Sciatic nerve (tissue), 2 donors: ENCODE results near the gene ALOX15. TPM values are rescaled to one million over a fixed set of nuclear protein-coding genes. Genes with fewer than 3 reads are reported as not detected.
A peak's percentile ranks its signal among the peaks of the same experiment; 100 is the strongest.
"Not testable (repeated sequence)": the region's sequence is repeated elsewhere in the genome, so short reads cannot be mapped to it uniquely, and the experiment has no call there.

Experiments
- ATAC-seq: fragments of 200-7000 bp; cut with Tn5 transposase; one replicate; pipeline ENCODE4 v1.9.1; 2020; ENCODE audit warnings: mild to moderate bottlenecking, moderate library complexity
- DNase-seq: peaks from one replicate; pipeline ENCODE4 v3.0.0-alpha.2; 2020; ENCODE audit warnings: low spot score
- intact Hi-C: fragments of 100-400 bp; cut with DNase I; formaldehyde crosslinking; loops from one replicate; pipeline ENCODE4 v1.14.2; 2022
- total RNA-seq: library from RNA; stranded (reverse); fragmentation: NEBNext Ultra II Directional; extraction: Animal tissue kit (Norgen Biotek cat#: 25700); gene quantifications from one replicate; pipeline ENCODE4 v1.2.1, GENCODE V29; 2021
- donor health status: DM: no; HTN: no; CAD: no.
- donor health status: DM: no; HTN: no; CAD: no.

Gene ALOX15
- total RNA-seq, result 0.45 TPM

- no peak for ATAC-seq
Observed at GRCh38 chr17:4641297-4642195, at the start of gene ALOX15. TSS of gene ALOX15 (minus strand) at chr17:4641678. CDS start at chr17:4641651, 27 bp downstream.

GRCh38 chr17:4690745-4691144 is 49.3 kb upstream of the ALOX15 start:
- DNase-seq (peak; percentile 2), ATAC-seq (no peak)
- intact Hi-C loops, result no loop called here

More at GRCh38 chr17:4641297-4642195, at the start of gene ALOX15:
- intact Hi-C loops, result no loop called here
- no peak for DNase-seq

GRCh38 chr17:4689872-4690271 is 48.4 kb upstream of the ALOX15 start:
- ATAC-seq, intact Hi-C loops, DNase-seq: not testable (repeated sequence)

- not testable (repeated sequence) for DNase-seq
- intact Hi-C loops, result loop anchor here (2.0 kb wide), 1 partner anchor 49 kb away; no protein-coding TSS in a partner anchor
- peak; percentile 83 for ATAC-seq
Observed at GRCh38 chr17:4683739-4684138, 42.3 kb upstream of the ALOX15 start.

- ATAC-seq, result no peak
- intact Hi-C loops, result no loop called here
- DNase-seq, result no peak
Observed at GRCh38 chr17:4679658-4680057, 38.2 kb upstream of the ALOX15 start.

- intact Hi-C loops, result no loop called here
- DNase-seq (no peak), ATAC-seq (no peak)
Observed at GRCh38 chr17:4678448-4679026, 37.1 kb upstream of the ALOX15 start.

- ATAC-seq (no peak), DNase-seq (no peak)
- intact Hi-C loops, result no loop called here
Observed at GRCh38 chr17:4676791-4677190, 35.3 kb upstream of the ALOX15 start.

- DNase-seq (no peak), ATAC-seq (no peak)
- intact Hi-C loops, result no loop called here
Observed at GRCh38 chr17:4675791-4676190, 34.3 kb upstream of the ALOX15 start.

- intact Hi-C loops, result no loop called here
- no peak for ATAC-seq
- no peak for DNase-seq
Observed at GRCh38 chr17:4674685-4674998, 33.2 kb upstream of the ALOX15 start.

- intact Hi-C loops, result no loop called here
- DNase-seq (no peak), ATAC-seq (no peak)
Observed at GRCh38 chr17:4673986-4674684, 32.7 kb upstream of the ALOX15 start.

- intact Hi-C loops, result no loop called here
- DNase-seq (no peak), ATAC-seq (no peak)
Observed at GRCh38 chr17:4673169-4673568, 31.7 kb upstream of the ALOX15 start.

- intact Hi-C loops, result no loop called here
- DNase-seq (no peak), ATAC-seq (peak; percentile 30)
Observed at GRCh38 chr17:4672751-4673150, 31.3 kb upstream of the ALOX15 start.

GRCh38 chr17:4672055-4672630 is 30.7 kb upstream of the ALOX15 start:
- intact Hi-C loops, result no loop called here
- DNase-seq (no peak), ATAC-seq (no peak)

GRCh38 chr17:4667166-4667565 is 25.7 kb upstream of the ALOX15 start:
- DNase-seq (no peak), ATAC-seq (no peak)
- intact Hi-C loops, result no loop called here

- intact Hi-C loops, result no loop called here
- DNase-seq, result no peak
- no peak for ATAC-seq
Observed at GRCh38 chr17:4666296-4666695, 24.8 kb upstream of the ALOX15 start.

GRCh38 chr17:4665027-4665426 is 23.5 kb upstream of the ALOX15 start:
- no peak for ATAC-seq
- DNase-seq, result no peak
- intact Hi-C loops, result no loop called here

- DNase-seq, result no peak
- intact Hi-C loops, result no loop called here
- no peak for ATAC-seq
Observed at GRCh38 chr17:4664230-4664629, 22.8 kb upstream of the ALOX15 start.

- intact Hi-C loops, result no loop called here
- ATAC-seq (no peak), DNase-seq (no peak)
Observed at GRCh38 chr17:4663711-4664110, 22.2 kb upstream of the ALOX15 start.

GRCh38 chr17:4658478-4659305 is 17.2 kb upstream of the ALOX15 start:
- ATAC-seq, result no peak
- no peak for DNase-seq

More at GRCh38 chr17:4658478-4659305, 17.2 kb upstream of the ALOX15 start:
- intact Hi-C loops, result no loop called here
